HEK293 (cell line): ENCODE data around the gene MS4A15.

Experiments used
- BCL6B ChIP-seq: fragments of 450-650 bp; formaldehyde crosslinking; IDR thresholded peaks from 2 replicates; pipeline ENCODE4 v1.5.1; 2017; ENCODE audit warnings: missing biosample characterization, missing genetic modification characterization
- CTCF ChIP-seq: fragments of 450-650 bp; formaldehyde crosslinking; IDR thresholded peaks from 2 replicates; pipeline ENCODE4 v1.5.1; 2016; ENCODE audit warnings: missing biosample characterization, missing genetic modification characterization
- GLI4 ChIP-seq: fragments of 450-650 bp; formaldehyde crosslinking; IDR thresholded peaks from 2 replicates; pipeline ENCODE4 v1.5.1; 2016; ENCODE audit warnings: missing biosample characterization, missing genetic modification characterization
- YY1 ChIP-seq: fragments of 450-650 bp; formaldehyde crosslinking; IDR thresholded peaks from 2 replicates; pipeline ENCODE4 v1.5.1; 2018; ENCODE audit warnings: missing biosample characterization, missing genetic modification characterization
- ZBTB11 ChIP-seq: fragments of 450-650 bp; formaldehyde crosslinking; conservative IDR thresholded peaks from 2 replicates; pipeline ENCODE4 v1.5.1; 2016; ENCODE audit warnings: low read depth, missing biosample characterization, missing genetic modification characterization
- ZBTB21 ChIP-seq: fragments of 450-650 bp; formaldehyde crosslinking; IDR thresholded peaks from 2 replicates; pipeline ENCODE4 v1.5.1; 2017; ENCODE audit warnings: missing biosample characterization, missing genetic modification characterization
- ZNF184 ChIP-seq: fragments of 450-650 bp; IDR thresholded peaks from 2 replicates; pipeline ENCODE4 v1.5.1; 2018; ENCODE audit warnings: missing biosample characterization, mild to moderate bottlenecking, missing genetic modification characterization
- ZNF24 ChIP-seq: fragments of 450-650 bp; formaldehyde crosslinking; IDR thresholded peaks from 2 replicates; pipeline ENCODE4 v1.5.1; 2016; ENCODE audit warnings: missing biosample characterization, missing genetic modification characterization
- ZNF248 ChIP-seq: fragments of 450-650 bp; formaldehyde crosslinking; IDR thresholded peaks from 2 replicates; pipeline ENCODE4 v1.5.1; 2017; ENCODE audit warnings: missing biosample characterization, missing genetic modification characterization
- ZNF274 ChIP-seq, 2 experiments: fragments of 200-500 bp in 1 of 2; fragments of 450-650 bp in 1 of 2; sonication (Bioruptor generic) in 1 of 2; formaldehyde crosslinking in 1 of 2; IDR thresholded peaks; 2 replicates each; pipeline versions ENCODE4 v1.5.1 to v1.6.1; 2014 to 2016; ENCODE audit warnings: borderline replicate concordance in 1 of 2, inconsistent platforms in 1 of 2, low read length in 1 of 2, missing biosample characterization in 1 of 2, missing genetic modification characterization in 1 of 2
- ZNF292 ChIP-seq: fragments of 450-650 bp; formaldehyde crosslinking; IDR thresholded peaks from 2 replicates; pipeline ENCODE4 v1.5.1; 2016; ENCODE audit warnings: low read depth, missing biosample characterization, missing genetic modification characterization, borderline replicate concordance
- ZNF510 ChIP-seq: fragments of 450-650 bp; formaldehyde crosslinking; IDR thresholded peaks from 2 replicates; pipeline ENCODE4 v1.5.1; 2018; ENCODE audit warnings: mild to moderate bottlenecking, missing genetic modification characterization, missing biosample characterization; ENCODE audit not compliant: insufficient replicate concordance
- ZNF660 ChIP-seq: fragments of 450-650 bp; IDR thresholded peaks from 2 replicates; pipeline ENCODE4 v1.5.1; 2018; ENCODE audit warnings: missing biosample characterization, mild to moderate bottlenecking, missing genetic modification characterization
- ZNF664 ChIP-seq: fragments of 450-650 bp; formaldehyde crosslinking; IDR thresholded peaks from 2 replicates; pipeline ENCODE4 v1.5.1; 2016; ENCODE audit warnings: missing biosample characterization, missing genetic modification characterization

GRCh38 chr11:60786811-60787567, 30.3 kb downstream of the MS4A15 start:
- no peak for TF ChIP-seq YY1
- no peak for TF ChIP-seq ZBTB21 (tag by site-specific recombination)
- no peak for TF ChIP-seq CTCF (tag by site-specific recombination)
- TF ChIP-seq ZNF660 (tag by site-specific recombination) = no peak
- no peak for TF ChIP-seq GLI4
- TF ChIP-seq ZNF664 (tag by site-specific recombination) = no peak
- no peak for TF ChIP-seq ZNF292 (tag by site-specific recombination)
- TF ChIP-seq ZBTB11 = no peak
- no peak for TF ChIP-seq ZNF24 (tag by site-specific recombination)
- no peak for TF ChIP-seq BCL6B (tag by site-specific recombination)
- TF ChIP-seq ZNF184 (tag by site-specific recombination) = no peak
- TF ChIP-seq ZNF248 (tag by site-specific recombination) = no peak
- TF ChIP-seq ZNF274 (IDR thresholded peaks at IDR 0.05; ENCODE audit: low read length) = no peak
- TF ChIP-seq ZNF274 (tag by site-specific recombination; IDR thresholded peaks at IDR 0.05; ENCODE audit: borderline replicate concordance) = no peak
- no peak for TF ChIP-seq ZNF510 (tag by site-specific recombination)
